Activated naive CD8-positive, alpha-beta T cell treated with anti-CD3 and anti-CD28 coated beads, Interleukin-2, amount 10 ng/mL, durations not matched to agents 7 days and 5 days (primary cell): Measurements from ENCODE around the gene PRKCSH. TPM values are rescaled to one million over a fixed set of nuclear protein-coding genes. Genes with fewer than 3 reads are reported as not detected.
"Not testable (repeated sequence)": the region's sequence is repeated elsewhere in the genome, so short reads cannot be mapped to it uniquely, and the experiment has no call there.

Source experiments
- ATAC-seq: fragments of 150-1000 bp; cut with Tn5 transposase; one replicate; pipeline ENCODE4 v1.10.0; 2021; ENCODE audit warnings: low read depth, moderate library complexity
- POLR2A ChIA-PET: fragments of 350-600 bp; sonication (Branson Sonifier 250); formaldehyde crosslinking; loops from one replicate; lab custom pipeline; 2021; ENCODE audit warnings: antibody characterized with exemption; lab: Charles Lee
- DNase-seq: peaks from one replicate; pipeline ENCODE4 v3.0.0; 2021
- H3K27ac Mint-ChIP-seq: one replicate; pipeline ENCODE4 v1.8.0; 2022; ENCODE audit warnings: mild to moderate bottlenecking, mixed read lengths
- H3K27me3 Mint-ChIP-seq: one replicate; pipeline ENCODE4 v1.8.0; 2022; ENCODE audit warnings: mild to moderate bottlenecking, moderate library complexity, mixed read lengths
- H3K36me3 Mint-ChIP-seq: one replicate; pipeline ENCODE4 v1.8.0; 2021; ENCODE audit warnings: mild to moderate bottlenecking, mixed read lengths
- H3K4me1 Mint-ChIP-seq: one replicate; pipeline ENCODE4 v1.8.0; 2021; ENCODE audit warnings: mixed read lengths
- H3K4me3 Mint-ChIP-seq: one replicate; pipeline ENCODE4 v1.8.0; 2022; ENCODE audit warnings: mild to moderate bottlenecking, moderate library complexity, mixed read lengths
- H3K9me3 Mint-ChIP-seq: one replicate; pipeline ENCODE4 v1.8.0; 2021; ENCODE audit warnings: mixed read lengths
- total RNA-seq, 2 experiments: library from RNA; stranded (reverse); gene quantifications; one replicate each; pipeline ENCODE4 v1.2.3, GENCODE V29; 2021

Gene PRKCSH
- total RNA-seq, 2 experiments from 2014 or later, result 297 to 310 TPM

DNA sequence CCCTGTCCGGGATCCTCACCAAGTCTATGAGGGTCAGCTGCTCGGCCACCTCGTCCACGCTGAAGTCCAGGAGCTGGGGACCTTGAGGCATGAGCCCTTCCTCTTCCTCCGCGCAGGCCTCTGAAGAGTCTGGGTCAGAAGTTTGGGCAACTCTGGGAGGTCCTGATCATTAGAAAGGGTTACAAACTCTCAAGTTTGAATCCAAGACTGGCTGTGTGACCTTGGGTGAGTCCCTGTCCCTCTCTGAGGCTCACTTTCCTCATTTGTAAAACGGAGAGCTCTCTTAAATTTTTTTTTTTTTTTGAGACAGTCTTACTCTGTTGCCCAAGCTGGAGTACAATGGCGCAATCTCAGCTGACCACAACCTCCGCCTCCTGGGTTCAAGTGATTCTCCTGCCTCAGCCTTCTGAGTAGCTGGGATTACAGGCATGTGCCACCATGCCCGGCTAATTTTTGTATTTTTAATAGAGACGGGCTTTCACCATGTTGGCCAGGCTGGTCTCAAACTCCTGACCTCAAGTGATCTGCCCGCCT lies 28.7 kb upstream of the PRKCSH start:
- H3K9me3 Mint-ChIP-seq, H3K4me3 Mint-ChIP-seq, DNase-seq, H3K4me1 Mint-ChIP-seq, ATAC-seq, H3K36me3 Mint-ChIP-seq, H3K27ac Mint-ChIP-seq: not testable (repeated sequence)
- peaks cover 26% of the 10 kb centered on the region for H3K27me3 Mint-ChIP-seq
- POLR2A ChIA-PET, result interaction anchor here (0.5 kb wide), 1 partner anchor 435 kb away, joined by 3 read pairs; no protein-coding TSS in a partner anchor

DNA sequence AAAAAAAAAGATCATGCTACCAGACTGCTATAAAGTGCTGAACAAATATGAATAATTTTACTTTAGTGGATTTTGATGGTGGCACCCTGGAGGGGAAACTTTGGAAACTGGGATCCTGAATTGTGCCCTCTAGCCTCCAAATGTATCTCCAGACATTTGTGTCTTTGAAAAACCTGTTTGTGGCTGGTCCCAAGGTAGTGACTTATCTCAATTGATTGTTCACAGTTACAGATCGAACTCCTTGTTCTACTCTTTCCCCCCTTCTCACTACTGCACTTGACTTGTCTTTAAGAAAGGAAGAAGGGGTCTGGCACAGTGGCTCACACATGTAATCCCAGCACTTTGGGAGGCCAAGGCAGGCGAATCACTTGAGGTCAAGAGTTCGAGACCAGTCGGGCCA lies 26.8 kb upstream of the PRKCSH start:
- Mint-ChIP-seq H3K27ac (no peak overlapping the region), H3K4me1 (no peaks in the 10 kb centered on the region), H3K9me3 (no peaks in the 10 kb centered on the region), H3K4me3 (no peak overlapping the region), H3K36me3 (no peaks in the 10 kb centered on the region), H3K27me3 (peaks cover 30% of the 10 kb centered on the region)
- POLR2A ChIA-PET, result no interaction called here
- ATAC-seq (no peak), DNase-seq (no peak)

DNA sequence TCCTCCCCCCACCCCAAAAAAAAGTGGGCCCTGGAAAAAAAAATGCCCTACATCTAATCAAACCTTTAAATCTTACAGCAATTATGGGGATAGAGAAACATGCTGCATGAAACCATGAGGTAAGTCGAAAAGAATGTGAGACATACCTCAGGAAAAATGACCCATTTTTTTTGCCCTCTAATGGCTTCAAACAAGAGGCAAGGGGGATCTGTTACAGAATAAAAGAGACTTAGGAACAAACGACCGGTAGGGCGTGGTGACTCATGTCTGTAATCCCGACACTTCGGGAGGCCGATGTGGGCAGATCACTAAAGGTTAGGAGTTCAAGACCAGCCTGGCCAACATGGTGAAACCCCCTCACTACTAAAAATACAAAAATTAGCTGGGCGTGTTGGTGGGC lies 24.8 kb upstream of the PRKCSH start:
- ATAC-seq (no peak), DNase-seq (no peak)
- H3K4me3 Mint-ChIP-seq, result no peak overlapping the region
- no peak overlapping the region for H3K27ac Mint-ChIP-seq
- no peaks in the 10 kb centered on the region for H3K36me3 Mint-ChIP-seq
- peaks cover 37% of the 10 kb centered on the region for H3K27me3 Mint-ChIP-seq
- POLR2A ChIA-PET, result interaction anchor here (0.5 kb wide), 1 partner anchor 140 kb away, joined by 3 read pairs; no protein-coding TSS in a partner anchor
- H3K4me1 Mint-ChIP-seq, result no peaks in the 10 kb centered on the region
- no peaks in the 10 kb centered on the region for H3K9me3 Mint-ChIP-seq

DNA sequence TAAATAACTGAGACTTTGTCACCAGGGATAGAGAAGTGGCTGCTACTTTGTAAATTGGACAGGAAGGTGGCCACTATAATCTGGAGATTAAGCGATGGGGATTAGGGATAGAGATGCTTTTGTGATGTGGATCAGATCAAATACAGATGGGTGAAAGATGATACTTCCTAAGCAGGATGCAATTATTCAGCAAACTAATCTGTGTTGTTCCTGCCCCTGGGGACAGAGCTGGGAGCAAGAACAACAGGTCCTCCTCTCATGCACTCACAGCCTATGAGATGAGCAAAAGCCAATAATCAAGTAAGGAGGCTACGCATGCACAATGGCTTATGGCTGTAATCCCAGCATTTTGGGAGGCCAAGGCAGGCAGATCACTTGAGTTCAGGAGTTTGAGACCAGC lies 20.9 kb upstream of the PRKCSH start:
- Mint-ChIP-seq H3K27me3 (peaks cover 57% of the 10 kb centered on the region), H3K4me1 (peaks cover 5% of the 10 kb centered on the region), H3K4me3 (no peak overlapping the region), H3K9me3 (no peaks in the 10 kb centered on the region), H3K27ac (no peak overlapping the region), H3K36me3 (no peaks in the 10 kb centered on the region)
- DNase-seq (no peak), ATAC-seq (no peak)
- POLR2A ChIA-PET, result no interaction called here

GRCh38 chr19:11416346-11417052 lies 18.9 kb upstream of the PRKCSH start:
- POLR2A ChIA-PET, result no interaction called here
- ATAC-seq (no peak), DNase-seq (no peak)
- Mint-ChIP-seq H3K36me3 (no peaks in the 10 kb centered on the region), H3K4me3 (no peak overlapping the region), H3K4me1 (peaks cover 16% of the 10 kb centered on the region), H3K9me3 (no peaks in the 10 kb centered on the region), H3K27me3 (peaks cover 67% of the 10 kb centered on the region), H3K27ac (no peak overlapping the region)

DNA sequence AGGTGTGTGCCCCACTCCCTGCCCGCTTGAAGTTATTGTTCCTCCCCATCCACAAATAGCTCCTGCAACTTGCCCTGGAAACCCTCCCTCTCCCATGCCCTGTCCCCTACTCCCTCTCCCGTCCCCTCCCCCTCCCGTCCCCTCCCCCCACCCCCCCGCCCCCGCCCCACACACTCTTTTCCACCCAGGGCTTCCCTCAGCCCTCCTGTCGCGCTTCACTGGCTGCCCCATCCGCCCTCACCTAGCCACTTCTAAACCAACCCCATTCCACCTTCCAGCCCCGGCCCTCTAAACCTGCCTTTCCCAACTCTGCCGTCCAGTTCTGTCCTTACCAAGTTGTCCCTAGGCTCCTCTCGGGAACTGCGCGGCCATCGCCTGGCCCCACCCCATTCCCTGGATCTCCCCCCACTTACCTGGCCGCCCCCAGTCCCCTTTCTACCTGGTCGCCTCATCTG lies 17.3 kb upstream of the PRKCSH start:
- ATAC-seq, result no peak
- no peak overlapping the region for H3K4me3 Mint-ChIP-seq
- H3K27me3 Mint-ChIP-seq, result peaks cover 76% of the 10 kb centered on the region
- no peaks in the 10 kb centered on the region for H3K36me3 Mint-ChIP-seq
- H3K9me3 Mint-ChIP-seq, result no peaks in the 10 kb centered on the region
- DNase-seq, result no peak
- H3K4me1 Mint-ChIP-seq, result peaks cover 29% of the 10 kb centered on the region
- H3K27ac Mint-ChIP-seq, result no peak overlapping the region
- POLR2A ChIA-PET, result interaction anchor here (0.7 kb wide), 1 partner anchor 10 kb away, joined by 4 read pairs; no protein-coding TSS in a partner anchor

GRCh38 chr19:11418549-11419506 lies 16.6 kb upstream of the PRKCSH start, which contains the start of gene RGL3:
RGL3 (minus strand) TSS chr19:11419314; CDS start chr19:11419278, 36 bp downstream.
- ATAC-seq (no peak), DNase-seq (no peak)
- Mint-ChIP-seq H3K9me3 (no peaks in the 10 kb centered on the region), H3K36me3 (no peaks in the 10 kb centered on the region), H3K4me1 (peaks cover 33% of the 10 kb centered on the region), H3K27me3 (peaks cover 83% of the 10 kb centered on the region), H3K4me3 (no peak within 1 kb of the TSS), H3K27ac (no peak within 1 kb of the TSS)
- POLR2A ChIA-PET, result interaction anchor here (1.3 kb wide), 1 partner anchor 44 kb away, joined by 3 read pairs; the partner anchor contains the start of gene SWSAP1

DNA sequence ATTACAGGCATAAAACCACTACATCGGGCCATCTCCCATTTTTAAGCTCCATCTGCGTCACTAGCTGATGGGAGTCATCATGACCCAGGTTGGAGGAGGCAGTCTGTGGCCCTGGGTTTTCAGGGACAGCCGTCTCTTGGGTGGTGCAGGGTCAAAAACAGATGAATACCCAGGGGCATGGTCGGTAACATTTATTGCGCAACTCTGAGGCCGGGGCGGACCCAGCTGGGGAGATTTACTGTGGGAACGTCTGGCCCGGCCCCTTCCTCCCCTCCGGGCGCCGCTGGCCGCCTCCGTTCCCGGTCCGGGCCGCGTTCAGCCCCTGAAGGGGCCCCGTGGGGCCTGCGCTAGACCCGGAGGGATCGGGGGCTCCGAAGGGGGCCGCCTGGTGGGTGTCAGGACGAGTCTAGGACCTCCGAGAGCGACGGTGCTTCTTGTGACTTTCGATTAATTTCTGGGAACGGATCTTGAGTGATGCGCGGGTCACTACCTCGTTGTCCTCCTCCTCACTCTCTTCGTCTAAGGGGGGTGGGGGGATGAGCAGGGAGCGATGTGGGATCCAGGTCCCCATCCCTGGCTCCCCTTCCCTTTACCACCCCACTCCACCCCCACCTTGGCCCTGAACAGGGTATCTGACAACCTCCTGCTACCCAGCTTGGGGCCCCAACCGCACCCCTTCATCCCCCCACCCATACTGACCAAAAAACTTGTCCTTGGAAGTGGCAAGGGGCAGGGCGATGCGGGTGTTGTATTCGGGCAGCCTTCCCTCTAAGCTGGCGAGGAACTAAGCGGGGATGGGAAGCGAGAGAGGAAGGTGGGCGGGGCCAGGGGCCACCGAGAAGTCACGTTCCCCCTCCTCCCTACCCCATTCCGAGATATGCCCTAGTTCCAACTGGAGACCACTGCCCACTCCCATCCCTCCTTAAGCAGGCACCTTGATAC lies 14.7 kb upstream of the PRKCSH start:
- H3K27me3 Mint-ChIP-seq, result peaks cover 79% of the 10 kb centered on the region
- peak overlapping the region; percentile 80 for H3K4me3 Mint-ChIP-seq
- H3K27ac Mint-ChIP-seq, result no peak overlapping the region
- POLR2A ChIA-PET, result interaction anchor here (0.5 to 1.8 kb wide), 5 partner anchors 7 to 45 kb away, joined by 3 to 15 read pairs (median 4); partner anchors contain the start of gene SWSAP1
- DNase-seq (no peak), ATAC-seq (no peak)
- no peaks in the 10 kb centered on the region for H3K9me3 Mint-ChIP-seq
- peaks cover 34% of the 10 kb centered on the region for H3K4me1 Mint-ChIP-seq
- no peaks in the 10 kb centered on the region for H3K36me3 Mint-ChIP-seq

DNA sequence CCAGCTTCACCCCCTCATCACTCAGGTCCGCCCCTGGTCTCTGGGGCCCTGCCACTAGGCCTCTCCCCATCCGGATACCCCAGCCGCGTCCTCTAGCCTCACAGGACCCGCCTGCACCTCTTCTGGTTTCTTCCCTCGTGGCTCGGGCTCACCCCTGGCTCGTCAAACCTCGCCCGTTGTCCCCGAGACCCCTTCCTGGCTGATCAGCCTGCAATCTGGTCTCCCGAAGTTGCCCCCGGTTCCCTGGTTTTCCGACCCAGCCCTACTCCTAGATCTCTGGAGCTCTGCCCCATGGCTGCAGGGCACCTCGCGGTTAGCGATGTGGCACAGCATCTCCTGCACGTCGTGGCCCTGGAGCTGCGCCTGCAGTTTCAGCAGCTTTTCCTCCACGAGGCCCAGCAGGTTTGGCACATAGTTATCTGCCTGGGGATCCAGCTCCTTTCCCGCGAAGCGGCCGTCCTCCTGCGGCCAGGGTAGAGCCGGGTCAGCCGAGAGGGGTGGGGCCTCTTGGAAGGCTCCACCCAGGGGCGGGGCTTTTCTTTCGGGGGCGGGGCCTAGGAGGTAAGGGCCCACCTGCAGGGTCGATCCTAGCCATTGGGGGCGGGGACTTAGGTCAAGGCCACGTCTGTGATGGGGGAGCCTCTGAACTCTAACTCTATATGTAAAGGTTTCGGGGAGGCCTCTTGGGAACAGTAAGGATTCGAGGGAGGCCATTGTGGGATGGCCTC lies 13.9 kb upstream of the PRKCSH start:
- Mint-ChIP-seq H3K36me3 (no peaks in the 10 kb centered on the region), H3K4me3 (peak overlapping the region; percentile 80), H3K27ac (peak overlapping the region; percentile 42), H3K4me1 (peaks cover 34% of the 10 kb centered on the region), H3K9me3 (no peaks in the 10 kb centered on the region), H3K27me3 (peaks cover 71% of the 10 kb centered on the region)
- peak; percentile 43 for ATAC-seq
- DNase-seq, result peak; percentile 69
- POLR2A ChIA-PET, result interaction anchor here (0.6 to 2.2 kb wide), 7 partner anchors 8 to 143 kb away, joined by 3 to 15 read pairs (median 5); partner anchors contain the start of genes ODAD3, PRKCSH and SWSAP1

DNA sequence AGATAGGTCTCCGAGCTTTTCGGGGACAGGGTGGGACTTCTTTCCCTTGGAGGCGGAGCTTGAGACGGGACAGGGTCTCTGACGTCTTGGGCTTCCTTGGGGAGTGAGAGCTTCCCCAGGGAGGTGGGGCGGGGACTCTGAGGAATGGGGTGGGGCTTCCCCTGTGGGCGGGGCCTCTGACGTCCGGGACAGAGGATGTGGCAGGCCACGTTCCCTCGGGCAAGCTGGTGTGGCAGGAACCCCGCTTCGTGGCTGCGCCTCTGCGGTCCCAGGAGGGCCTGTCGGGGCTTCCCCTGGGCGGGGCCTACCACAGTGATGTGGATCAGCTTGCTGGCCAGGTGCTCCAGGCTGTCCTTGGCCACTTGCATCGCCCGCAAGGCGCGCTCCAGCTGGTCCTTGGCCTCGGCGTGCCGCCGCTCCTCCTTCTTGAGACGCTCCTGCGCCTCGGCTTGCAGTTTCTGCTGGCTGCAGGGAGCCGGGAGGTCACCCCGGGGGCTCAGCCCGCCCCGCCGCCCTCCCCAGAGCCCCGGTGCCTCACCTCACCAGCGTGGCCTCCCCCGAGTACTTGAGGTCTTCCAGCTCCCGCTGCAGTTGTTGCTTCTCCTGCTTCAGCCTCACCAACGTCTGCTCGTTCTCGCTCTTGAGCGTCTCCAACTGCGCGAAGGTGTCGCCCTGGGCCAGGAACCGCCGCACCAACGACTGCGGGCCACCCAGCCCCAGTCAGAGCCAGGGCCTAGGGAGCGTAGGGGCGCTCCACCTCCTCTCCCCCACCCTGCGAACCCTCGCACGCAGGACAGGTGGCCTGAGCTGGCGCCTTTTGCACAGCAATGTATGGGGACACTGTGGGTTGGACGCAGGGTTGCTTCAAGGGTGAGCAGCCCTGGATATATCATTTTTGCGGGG lies 13.0 kb upstream of the PRKCSH start:
- Mint-ChIP-seq H3K9me3 (no peaks in the 10 kb centered on the region), H3K4me1 (peaks cover 34% of the 10 kb centered on the region), H3K36me3 (no peaks in the 10 kb centered on the region), H3K27me3 (peaks cover 63% of the 10 kb centered on the region), H3K4me3 (peak overlapping the region; percentile 80), H3K27ac (no peak overlapping the region)
- POLR2A ChIA-PET, result interaction anchor here (0.8 to 2.2 kb wide), 7 partner anchors 13 to 143 kb away, joined by 3 to 15 read pairs (median 5); partner anchors contain the start of genes ODAD3, PRKCSH and SWSAP1
- DNase-seq (peak; percentile 88), ATAC-seq (peak; percentile 76)
